Mammary epithelial cell (primary cell): Measurements from ENCODE around the gene TAB3.

Experiments
- CTCF ChIP-seq, 2 donors: IDR thresholded peaks in 1 of 2; conservative IDR thresholded peaks in 1 of 2; 2 replicates each; pipeline ENCODE4 v1.5.1; 2011 to 2012; ENCODE audit warnings: inconsistent platforms in 2 of 2, low read length in 2 of 2, mild to moderate bottlenecking in 2 of 2, control low read depth in 1 of 2, low read depth in 1 of 2; ENCODE audit not compliant: insufficient read depth in 1 of 2; ENCODE audit errors: extremely low read depth in 1 of 2
- EZH2 ChIP-seq: IDR thresholded peaks from 2 replicates; pipeline ENCODE4 v1.6.1; 2012; ENCODE audit warnings: low read length, inconsistent platforms, borderline replicate concordance

GRCh38 chrX:30863974-30864373 is 25.1 kb downstream of the TAB3 start:
- TF ChIP-seq CTCF (conservative IDR thresholded peaks at IDR 0.05 in 1 of 2, IDR thresholded peaks at IDR 0.05 in 1 of 2; ENCODE audit: extremely low read depth in 1 of 2, insufficient read depth in 1 of 2, low read depth in 1 of 2, low read length in 2 of 2) (no peak), EZH2 (no peak)
